Measurements from ENCODE around the gene CXCR5.
A peak's percentile ranks its signal among the peaks of the same experiment; 100 is the strongest.

The CXCR5 gene

GRCh38 chr11:118914178-118914918 lies 30.7 kb downstream of the CXCR5 start:
- DNase-seq: peak; percentile 75

GRCh38 chr11:118914987-118915386 lies 31.3 kb downstream of the CXCR5 start:
- no peak for DNase-seq

GRCh38 chr11:118915396-118915795 lies 31.7 kb downstream of the CXCR5 start:
- no peak for DNase-seq

GRCh38 chr11:118915941-118916841 lies 32.5 kb downstream of the CXCR5 start:
- DNase-seq: no peak

- DNase-seq: peak; percentile 43
Observed at GRCh38 chr11:118916842-118917388, 33.2 kb downstream of the CXCR5 start.

GRCh38 chr11:118917481-118918127 lies 33.9 kb downstream of the CXCR5 start:
- DNase-seq: no peak

GRCh38 chr11:118918128-118918685 lies 34.5 kb downstream of the CXCR5 start:
- peak; percentile 56 for DNase-seq

GRCh38 chr11:118918686-118919280 lies 35.1 kb downstream of the CXCR5 start:
- no peak for DNase-seq

- no peak for DNase-seq
Observed at GRCh38 chr11:118921121-118921928, 37.6 kb downstream of the CXCR5 start.

GRCh38 chr11:118921929-118922744 lies 38.4 kb downstream of the CXCR5 start:
- DNase-seq: no peak

- DNase-seq: no peak
Observed at GRCh38 chr11:118922745-118923627, 39.3 kb downstream of the CXCR5 start.

- DNase-seq: no peak
Observed at GRCh38 chr11:118923721-118924587, 40.3 kb downstream of the CXCR5 start.

GRCh38 chr11:118924591-118925585 lies 41.2 kb downstream of the CXCR5 start:
- DNase-seq: peak; percentile 86

GRCh38 chr11:118927554-118928100 lies 43.9 kb downstream of the CXCR5 start:
- DNase-seq: peak; percentile 8

GRCh38 chr11:118928101-118928869 lies 44.6 kb downstream of the CXCR5 start:
- DNase-seq: peak; percentile 95

Measured in retina (tissue), 1 donor.